Loucy (cell line): ENCODE results near the gene SLC43A1.

Source experiments
- CTCF ChIP-seq: fragments of 200-600 bp; sonication (generic); conservative IDR thresholded peaks from 2 replicates; pipeline ENCODE4 v1.5.1; 2014; ENCODE audit warnings: mild to moderate bottlenecking, antibody characterized with exemption, low read length
- EZH2phosphoT487 ChIP-seq: fragments of 200-600 bp; IDR thresholded peaks from 2 replicates; pipeline ENCODE4 v1.6.1; 2018; ENCODE audit warnings: antibody characterized with exemption, mild to moderate bottlenecking, moderate library complexity, borderline replicate concordance

- TF ChIP-seq CTCF (no peak), EZH2phosphoT487 (no peak)
These were observed 1.5 kb downstream of the SLC43A1 start for GRCh38 chr11:57513911-57514537.
